Ovary (tissue), 9 donors: ENCODE data around the gene MORN5. TPM values are rescaled to one million over a fixed set of nuclear protein-coding genes. Genes with fewer than 3 reads are reported as not detected.

Experiments used
- DNase-seq, 5 donors: peaks; one replicate each; pipeline ENCODE4 v3.0.0-alpha.2; 2019 to 2020
- H3K27ac ChIP-seq, 2 donors: fragments of 200-600 bp; one replicate each; pipeline versions ENCODE4 v1.5.1 to v1.8.0; 2019 to 2022
- H3K27me3 ChIP-seq: fragments of 200-600 bp; one replicate; pipeline ENCODE4 v1.8.0; 2022
- H3K36me3 ChIP-seq: fragments of 200-600 bp; sonication (generic); one replicate; pipeline ENCODE4 v1.5.1; 2019
- H3K4me1 ChIP-seq: one replicate; pipeline ENCODE4 v1.8.1; 2013; ENCODE audit warnings: mild to moderate bottlenecking, moderate library complexity; ENCODE audit not compliant: insufficient read depth
- H3K4me3 ChIP-seq: fragments of 200-600 bp; sonication (generic); one replicate; pipeline ENCODE4 v1.5.1; 2017
- H3K9me3 ChIP-seq, 2 donors: fragments of 200-600 bp in 1 of 2; sonication (generic) in 1 of 2; one replicate each; pipeline versions ENCODE4 v1.5.1 to v1.8.1; 2013 to 2019; ENCODE audit warnings: mild to moderate bottlenecking in 1 of 2, moderate library complexity in 1 of 2
- EP300 ChIP-seq: sonication (generic); formaldehyde crosslinking; IDR thresholded peaks from one replicate; pipeline ENCODE4 v1.6.1; 2017; ENCODE audit warnings: antibody characterized with exemption
- POLR2A ChIP-seq: fragments of 450-650 bp; IDR thresholded peaks from one replicate; pipeline ENCODE4 v1.6.1; 2017; ENCODE audit warnings: antibody characterized with exemption, mild to moderate bottlenecking, moderate library complexity
- WGBS, 3 donors: extraction: QIAGEN DNeasy Blood & Tissue Kit in 1 of 3; methylation state at CpG; one replicate each; pipeline versions ENCODE4 v1.1.5 to v1.1.7; 2013 to 2017; 5-methylcytosine and 5-hydroxymethylcytosine counted together
- intact Hi-C, 4 donors: fragments of 100-400 bp; cut with DNase I; formaldehyde crosslinking; loops; one replicate each; pipeline versions ENCODE4 v1.11.0 to v1.15.1; 2022 to 2023
- polyA plus RNA-seq, 2 donors: library from polyadenylated mRNA; stranded (reverse); fragments of 200-250 nt in 1 of 2; fragments of 350-450 nt in 1 of 2; fragmentation: Illumina TruSeq in 1 of 2; extraction: RNeasy Lipid Tissue Mini Kit (QIAGEN cat#74804) in 1 of 2; gene quantifications; one replicate each; pipeline ENCODE4 v1.2.3, GENCODE V29; 2013 to 2014
- total RNA-seq, 7 donors: library from RNA; depleted of rRNA in 2 of 7; stranded (reverse); fragments of >200 nt in 2 of 7; fragmentation: NEBNext Ultra II Directional in 3 of 7; extraction: Animal tissue kit (Norgen Biotek cat#: 25700) in 3 of 7; gene quantifications; one replicate each; pipeline versions ENCODE4 v1.1.0 to v1.2.4, GENCODE V29; 2016 to 2023
- TF ChIP-seq, protein P1 (sequence below), 3 donors: fragments of 450-650 bp in 2 of 3; fragments of 200-600 bp in 1 of 3; IDR thresholded peaks; one replicate each; pipeline versions ENCODE4 v1.5.1 to v1.8.0; 2016 to 2022; ENCODE audit warnings: antibody characterized with exemption in 3 of 3, mild to moderate bottlenecking in 1 of 3
- donor health status: DM: no; HTN: no; CAD: no; lungs with moderate emphysema.
- donor health status: DM: no; HTN: no; CAD: no.
- donor health status: Bipolar disorder and iron deficiency.
- donor health status: DM: yes; HTN: yes; CAD: no.
- donor health status: DM: no; HTN: no; CAD: no.
- donor health status: DM: yes; HTN: yes; CAD: no.

The MORN5 gene
- total and polyA plus RNA-seq, 9 donors, result 0.63 to 25.4 (median 1.6) TPM; not detected in 2

GRCh38 chr9:122204055-122204454, 44.3 kb downstream of the MORN5 start:
- Histone ChIP-seq H3K9me3 (no peaks in the 10 kb centered on the region), H3K27me3 (no peaks in the 10 kb centered on the region), H3K36me3 (no peaks in the 10 kb centered on the region), H3K27ac (no peak overlapping the region), H3K4me1 (no peaks in the 10 kb centered on the region), H3K4me3 (no peak overlapping the region)
- 88 to 92% (median 92%) methylated on average over 5 of the region's 5 CpGs for WGBS, 3 donors
- DNase-seq, result no peak
- no peak for TF ChIP-seq POLR2A
- no peak for TF ChIP-seq EP300
- TF ChIP-seq, protein P1, sequence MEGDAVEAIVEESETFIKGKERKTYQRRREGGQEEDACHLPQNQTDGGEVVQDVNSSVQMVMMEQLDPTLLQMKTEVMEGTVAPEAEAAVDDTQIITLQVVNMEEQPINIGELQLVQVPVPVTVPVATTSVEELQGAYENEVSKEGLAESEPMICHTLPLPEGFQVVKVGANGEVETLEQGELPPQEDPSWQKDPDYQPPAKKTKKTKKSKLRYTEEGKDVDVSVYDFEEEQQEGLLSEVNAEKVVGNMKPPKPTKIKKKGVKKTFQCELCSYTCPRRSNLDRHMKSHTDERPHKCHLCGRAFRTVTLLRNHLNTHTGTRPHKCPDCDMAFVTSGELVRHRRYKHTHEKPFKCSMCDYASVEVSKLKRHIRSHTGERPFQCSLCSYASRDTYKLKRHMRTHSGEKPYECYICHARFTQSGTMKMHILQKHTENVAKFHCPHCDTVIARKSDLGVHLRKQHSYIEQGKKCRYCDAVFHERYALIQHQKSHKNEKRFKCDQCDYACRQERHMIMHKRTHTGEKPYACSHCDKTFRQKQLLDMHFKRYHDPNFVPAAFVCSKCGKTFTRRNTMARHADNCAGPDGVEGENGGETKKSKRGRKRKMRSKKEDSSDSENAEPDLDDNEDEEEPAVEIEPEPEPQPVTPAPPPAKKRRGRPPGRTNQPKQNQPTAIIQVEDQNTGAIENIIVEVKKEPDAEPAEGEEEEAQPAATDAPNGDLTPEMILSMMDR (IDR thresholded peaks at IDR 0.05), result no peak
- intact Hi-C loops, result no loop called here

DNA sequence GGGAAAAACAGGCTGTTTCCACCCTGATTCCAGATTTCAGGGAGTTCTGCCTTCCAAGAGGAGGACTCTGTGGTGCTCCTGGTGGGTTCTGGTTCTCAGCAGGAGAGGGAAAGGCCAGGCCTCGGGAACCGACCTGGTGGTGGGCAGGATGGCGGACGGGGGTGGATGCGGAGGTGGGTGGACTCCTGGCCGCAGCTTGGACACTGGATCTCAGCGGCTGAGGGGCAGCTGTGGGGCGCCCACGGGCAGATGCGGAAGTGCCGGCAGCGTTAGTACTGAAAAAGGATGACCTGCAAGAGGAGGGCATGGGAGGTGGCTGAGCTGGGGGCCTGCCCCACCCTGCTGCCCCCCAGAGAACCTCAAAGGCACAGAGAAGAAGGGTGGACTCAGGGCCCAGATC, 44.8 kb downstream of the MORN5 start:
- 81 to 83% (median 82%) methylated on average over 12 of the region's 12 CpGs for WGBS, 3 donors
- Histone ChIP-seq H3K9me3 (no peaks in the 10 kb centered on the region), H3K4me3 (no peak overlapping the region), H3K27me3 (no peaks in the 10 kb centered on the region), H3K4me1 (no peaks in the 10 kb centered on the region), H3K27ac (no peak overlapping the region), H3K36me3 (no peaks in the 10 kb centered on the region)
- TF ChIP-seq, protein P1 (IDR thresholded peaks at IDR 0.05), result no peak
- TF ChIP-seq POLR2A (no peak), EP300 (no peak)
- intact Hi-C loops, result no loop called here
- DNase-seq, result no peak

DNA sequence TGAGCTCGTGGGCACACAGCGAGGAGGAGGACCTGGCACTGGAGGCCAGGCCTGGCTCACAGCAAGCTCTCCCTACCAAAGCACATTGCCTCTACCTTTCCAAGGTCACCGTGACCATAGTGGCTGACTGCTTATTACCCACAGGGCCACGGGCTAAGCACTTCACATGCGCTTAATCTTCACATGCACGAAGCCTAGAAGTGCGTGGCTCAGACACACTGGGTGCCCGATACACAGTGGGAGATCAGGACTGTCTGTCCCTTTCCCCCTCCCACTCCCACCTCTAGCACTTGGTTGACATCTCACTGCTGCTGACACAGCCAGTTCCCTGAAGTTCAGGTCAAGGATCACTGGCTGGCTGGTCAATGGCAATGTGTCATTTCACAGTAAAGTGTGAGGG, 45.5 kb downstream of the MORN5 start:
- H3K36me3 ChIP-seq, result no peaks in the 10 kb centered on the region
- no peak for DNase-seq
- no peaks in the 10 kb centered on the region for H3K9me3 ChIP-seq
- H3K27ac ChIP-seq, result no peak overlapping the region
- no peaks in the 10 kb centered on the region for H3K27me3 ChIP-seq
- WGBS, 3 donors, result 75 to 81% (median 77%) methylated on average over 8 of the region's 8 CpGs
- H3K4me3 ChIP-seq, result no peak overlapping the region
- no peaks in the 10 kb centered on the region for H3K4me1 ChIP-seq
- TF ChIP-seq EP300 (no peak), POLR2A (no peak)
- TF ChIP-seq, protein P1 (IDR thresholded peaks at IDR 0.05), result no peak
- intact Hi-C loops, result no loop called here

GRCh38 chr9:122206118-122207046, 46.7 kb downstream of the MORN5 start:
- Histone ChIP-seq H3K9me3 (no peaks in the 10 kb centered on the region), H3K27me3 (no peaks in the 10 kb centered on the region), H3K36me3 (no peaks in the 10 kb centered on the region), H3K4me1 (no peaks in the 10 kb centered on the region), H3K27ac (no peak overlapping the region), H3K4me3 (no peak overlapping the region)
- DNase-seq, result no peak
- TF ChIP-seq, protein P1 (IDR thresholded peaks at IDR 0.05), result no peak
- TF ChIP-seq POLR2A (no peak), EP300 (no peak)
- intact Hi-C loops, result no loop called here
- 72 to 78% (median 77%) methylated on average over 9 of the region's 9 CpGs for WGBS, 3 donors
